ENCODE results near the gene TMX1.

Gene TMX1

GRCh38 chr14:51239813-51240803, at the start of gene TMX1:
Gene TMX1 (plus strand): TSS chr14:51240247. CDS start chr14:51240293, 46 bp downstream.
- peaks cover 14% of the 10 kb centered on the region for H3K4me1 ChIP-seq (ENCODE audit: control insufficient read depth, insufficient read depth, low read length)
- TF ChIP-seq, protein P1, sequence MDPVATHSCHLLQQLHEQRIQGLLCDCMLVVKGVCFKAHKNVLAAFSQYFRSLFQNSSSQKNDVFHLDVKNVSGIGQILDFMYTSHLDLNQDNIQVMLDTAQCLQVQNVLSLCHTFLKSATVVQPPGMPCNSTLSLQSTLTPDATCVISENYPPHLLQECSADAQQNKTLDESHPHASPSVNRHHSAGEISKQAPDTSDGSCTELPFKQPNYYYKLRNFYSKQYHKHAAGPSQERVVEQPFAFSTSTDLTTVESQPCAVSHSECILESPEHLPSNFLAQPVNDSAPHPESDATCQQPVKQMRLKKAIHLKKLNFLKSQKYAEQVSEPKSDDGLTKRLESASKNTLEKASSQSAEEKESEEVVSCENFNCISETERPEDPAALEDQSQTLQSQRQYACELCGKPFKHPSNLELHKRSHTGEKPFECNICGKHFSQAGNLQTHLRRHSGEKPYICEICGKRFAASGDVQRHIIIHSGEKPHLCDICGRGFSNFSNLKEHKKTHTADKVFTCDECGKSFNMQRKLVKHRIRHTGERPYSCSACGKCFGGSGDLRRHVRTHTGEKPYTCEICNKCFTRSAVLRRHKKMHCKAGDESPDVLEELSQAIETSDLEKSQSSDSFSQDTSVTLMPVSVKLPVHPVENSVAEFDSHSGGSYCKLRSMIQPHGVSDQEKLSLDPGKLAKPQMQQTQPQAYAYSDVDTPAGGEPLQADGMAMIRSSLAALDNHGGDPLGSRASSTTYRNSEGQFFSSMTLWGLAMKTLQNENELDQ (tag by site-specific recombination; IDR thresholded peaks at IDR 0.05; ENCODE audit: low read depth): no peak
- TF ChIP-seq ZNF433 (tag by site-specific recombination; IDR thresholded peaks at IDR 0.05; ENCODE audit: low read depth) (no peak), ZNF148 (tag by site-specific recombination; IDR thresholded peaks at IDR 0.05; ENCODE audit: borderline replicate concordance) (no peak), ZNF324 (tag by site-specific recombination; IDR thresholded peaks at IDR 0.05) (no peak), ZXDB (tag by site-specific recombination; IDR thresholded peaks at IDR 0.05) (peak; percentile 64), ZNF341 (tag by site-specific recombination; IDR thresholded peaks at IDR 0.05; ENCODE audit: low read depth) (peak; percentile 46; the same call in 1 of the 2 replicates), ZNF501 (tag by site-specific recombination; IDR thresholded peaks at IDR 0.05) (peak; percentile 83), ATF2 (tag by site-specific recombination; IDR thresholded peaks at IDR 0.05; ENCODE audit: low read depth) (no peak), KLF9 (tag by site-specific recombination; IDR thresholded peaks at IDR 0.05; ENCODE audit: low read depth) (peak; percentile 32; the same call in 1 of the 2 replicates), ZFHX2 (tag by site-specific recombination; conservative IDR thresholded peaks at IDR 0.05) (peak; percentile 44; the same call in 1 of the 2 replicates), ZNF239 (tag by site-specific recombination; IDR thresholded peaks at IDR 0.05) (no peak), ZIC2 (tag by site-specific recombination; IDR thresholded peaks at IDR 0.05) (no peak), ZNF837 (tag by site-specific recombination; IDR thresholded peaks at IDR 0.05) (no peak), ZBTB20 (tag by site-specific recombination; IDR thresholded peaks at IDR 0.05) (0 out of 2 replicates have a peak, but pooled peaks have one; percentile 33), ZNF623 (tag by site-specific recombination; IDR thresholded peaks at IDR 0.05) (no peak), RBAK (tag by site-specific recombination; IDR thresholded peaks at IDR 0.05) (no peak), TSHZ1 (tag by site-specific recombination; IDR thresholded peaks at IDR 0.05; ENCODE audit: borderline replicate concordance) (no peak), FEZF1 (tag by site-specific recombination; IDR thresholded peaks at IDR 0.05) (no peak), TCF7L2 (IDR thresholded peaks at IDR 0.05; ENCODE audit: borderline replicate concordance, low read depth, low read length) (no peak), ZNF560 (tag by site-specific recombination; IDR thresholded peaks at IDR 0.05; ENCODE audit: borderline replicate concordance) (no peak), KLF17 (tag by site-specific recombination; IDR thresholded peaks at IDR 0.05) (peak; percentile 25; the same call in 1 of the 2 replicates), ZNF311 (tag by site-specific recombination; IDR thresholded peaks at IDR 0.05; ENCODE audit: borderline replicate concordance) (no peak)
- TF ChIP-seq, protein P2, sequence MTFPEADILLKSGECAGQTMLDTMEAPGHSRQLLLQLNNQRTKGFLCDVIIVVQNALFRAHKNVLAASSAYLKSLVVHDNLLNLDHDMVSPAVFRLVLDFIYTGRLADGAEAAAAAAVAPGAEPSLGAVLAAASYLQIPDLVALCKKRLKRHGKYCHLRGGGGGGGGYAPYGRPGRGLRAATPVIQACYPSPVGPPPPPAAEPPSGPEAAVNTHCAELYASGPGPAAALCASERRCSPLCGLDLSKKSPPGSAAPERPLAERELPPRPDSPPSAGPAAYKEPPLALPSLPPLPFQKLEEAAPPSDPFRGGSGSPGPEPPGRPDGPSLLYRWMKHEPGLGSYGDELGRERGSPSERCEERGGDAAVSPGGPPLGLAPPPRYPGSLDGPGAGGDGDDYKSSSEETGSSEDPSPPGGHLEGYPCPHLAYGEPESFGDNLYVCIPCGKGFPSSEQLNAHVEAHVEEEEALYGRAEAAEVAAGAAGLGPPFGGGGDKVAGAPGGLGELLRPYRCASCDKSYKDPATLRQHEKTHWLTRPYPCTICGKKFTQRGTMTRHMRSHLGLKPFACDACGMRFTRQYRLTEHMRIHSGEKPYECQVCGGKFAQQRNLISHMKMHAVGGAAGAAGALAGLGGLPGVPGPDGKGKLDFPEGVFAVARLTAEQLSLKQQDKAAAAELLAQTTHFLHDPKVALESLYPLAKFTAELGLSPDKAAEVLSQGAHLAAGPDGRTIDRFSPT (tag by site-specific recombination; IDR thresholded peaks at IDR 0.05): no peak

More at GRCh38 chr14:51239813-51240803, at the start of gene TMX1:
- CTCF ChIA-PET: no interaction called here
- peak within 1 kb of the TSS; percentile 65; the same call in 1 of the 2 replicates for H3K27ac ChIP-seq (ENCODE audit: extremely low read depth, low read depth, low read length)
- peaks cover 0 to 13% of the 10 kb centered on the region in 2 experiments; a peak in 1 of 3 replicates for H3K36me3 ChIP-seq (ENCODE audit: control insufficient read depth in 2 of 2, insufficient read depth in 1 of 2, low read length in 2 of 2)
- POLR2A ChIA-PET: interaction anchor here (2.0 kb wide), 1 partner anchor 145 kb away, joined by 7 read pairs; the partner anchor contains the start of gene TRIM9
- peak within 1 kb of the TSS; percentile 99 for H3K4me3 ChIP-seq (ENCODE audit: low read depth, low read length)
- H3K9me3 ChIP-seq (ENCODE audit: control insufficient read depth, insufficient read depth, low read depth, low read length): no peaks in the 10 kb centered on the region

Measured in HEK293 (cell line).